HepG2 (cell line): Measurements from ENCODE around the gene GPS1. TPM values are rescaled to one million over a fixed set of nuclear protein-coding genes. Genes with fewer than 3 reads are reported as not detected.

ENCODE experiments used
- DNMT3B ChIP-seq: conservative IDR thresholded peaks from 2 replicates; pipeline ENCODE4 v1.6.1; 2016; ENCODE audit warnings: missing biosample characterization, control low read depth
- DPF2 ChIP-seq: sonication (generic); formaldehyde crosslinking; IDR thresholded peaks from 2 replicates; pipeline ENCODE4 v1.4.0; 2020; ENCODE audit warnings: mild to moderate bottlenecking, low read depth, missing genetic modification reagents, borderline replicate concordance
- EEA1 ChIP-seq: sonication (generic); formaldehyde crosslinking; IDR thresholded peaks from 2 replicates; pipeline ENCODE4 v1.5.1; 2020; ENCODE audit warnings: mild to moderate bottlenecking, missing genetic modification reagents, borderline replicate concordance
- EED ChIP-seq: sonication (generic); formaldehyde crosslinking; IDR thresholded peaks from 2 replicates; pipeline ENCODE4 v1.5.0; 2020; ENCODE audit warnings: mild to moderate bottlenecking, missing genetic modification reagents
- GFI1 ChIP-seq: sonication (generic); formaldehyde crosslinking; IDR thresholded peaks from 2 replicates; pipeline ENCODE4 v1.5.0; 2020; ENCODE audit warnings: missing genetic modification reagents, mild to moderate bottlenecking, borderline replicate concordance
- MBD4 ChIP-seq: IDR thresholded peaks from 2 replicates; pipeline ENCODE4 v1.6.1; 2012; ENCODE audit warnings: low read length, inconsistent platforms, borderline replicate concordance
- PRMT3 ChIP-seq: sonication (generic); formaldehyde crosslinking; IDR thresholded peaks from 2 replicates; pipeline ENCODE4 v1.8.1; 2022; ENCODE audit warnings: low read depth, mild to moderate bottlenecking, moderate library complexity, missing genetic modification reagents, borderline replicate concordance
- SCMH1 ChIP-seq: sonication (generic); formaldehyde crosslinking; IDR thresholded peaks from 2 replicates; pipeline ENCODE4 v1.9.0; 2021; ENCODE audit warnings: missing genetic modification reagents, mild to moderate bottlenecking, borderline replicate concordance
- SNAPC2 ChIP-seq: sonication (generic); formaldehyde crosslinking; IDR thresholded peaks from 2 replicates; pipeline ENCODE4 v1.8.1; 2022; ENCODE audit warnings: mild to moderate bottlenecking, missing genetic modification reagents
- TBX2 ChIP-seq: sonication (generic); formaldehyde crosslinking; IDR thresholded peaks from 2 replicates; pipeline ENCODE4 v1.5.0; 2020; ENCODE audit warnings: missing genetic modification reagents, mild to moderate bottlenecking, borderline replicate concordance
- TFAP4 ChIP-seq: sonication (generic); IDR thresholded peaks from 2 replicates; pipeline ENCODE4 v1.6.1; 2016; ENCODE audit warnings: low read depth, borderline replicate concordance
- ZHX2 ChIP-seq, 2 experiments: sonication (generic) in 1 of 2; formaldehyde crosslinking in 1 of 2; IDR thresholded peaks; 2 replicates each; pipeline versions ENCODE4 v1.6.1 to v1.9.0; 2014 to 2022; ENCODE audit warnings: antibody characterized with exemption in 1 of 2, borderline replicate concordance in 1 of 2, inconsistent platforms in 1 of 2, low read depth in 1 of 2, missing genetic modification reagents in 1 of 2
- ZNF749 ChIP-seq: sonication (generic); formaldehyde crosslinking; IDR thresholded peaks from 2 replicates; pipeline ENCODE4 v1.8.0; 2022; ENCODE audit warnings: mild to moderate bottlenecking, missing genetic modification reagents, moderate library complexity, borderline replicate concordance
- ZNF770 ChIP-seq: sonication (generic); formaldehyde crosslinking; IDR thresholded peaks from 2 replicates; pipeline ENCODE4 v1.5.0; 2020; ENCODE audit warnings: mild to moderate bottlenecking, missing genetic modification reagents
- ZNF784 ChIP-seq: sonication (generic); formaldehyde crosslinking; IDR thresholded peaks from 2 replicates; pipeline ENCODE4 v1.5.1; 2020; ENCODE audit warnings: missing genetic modification reagents, mild to moderate bottlenecking, borderline replicate concordance
- polyA plus RNA-seq, 8 experiments: library from polyadenylated mRNA; depleted of rRNA in 3 of 8; stranded (reverse) in 7 of 8; unstranded in 1 of 8; fragments of >200 nt; fragmentation: Illumina TruSeq in 4 of 8; extraction: Trizol in 4 of 8; gene quantifications; 2 replicates each; pipeline versions ENCODE4 v1.2.1 to v1.2.3, GENCODE V29; 2011 to 2016; ENCODE audit warnings: low read depth in 4 of 8, missing spikeins in 1 of 8, mixed read lengths in 1 of 8; ENCODE audit not compliant: insufficient read depth in 1 of 8
- total RNA-seq, 5 experiments: library from RNA; depleted of rRNA; stranded (reverse); fragments of >200 nt; fragmentation: Illumina TruSeq; extraction: Trizol; gene quantifications; 2 replicates each; pipeline ENCODE4 v1.2.3, GENCODE V29; 2016; ENCODE audit warnings: low read depth in 1 of 5
- TF ChIP-seq, protein P1 (sequence below): sonication (generic); formaldehyde crosslinking; IDR thresholded peaks from 2 replicates; pipeline ENCODE4 v1.4.0; 2020; ENCODE audit warnings: missing genetic modification reagents
- TF ChIP-seq, protein P2 (sequence below): sonication (generic); formaldehyde crosslinking; IDR thresholded peaks from 2 replicates; pipeline ENCODE4 v1.8.0; 2022; ENCODE audit warnings: mild to moderate bottlenecking, missing genetic modification reagents

GPS1 gene
- total and polyA plus RNA-seq, 2 of the 13 experiments (the other 11 are each of a cell fraction or from before 2014, with no cell fraction given): 124 to 128 TPM

- TF ChIP-seq ZHX2 (IDR thresholded peaks at IDR 0.05; ENCODE audit: low read depth) (no peak), ZHX2 (CRISPR knock-in tag; IDR thresholded peaks at IDR 0.05; ENCODE audit: borderline replicate concordance) (no peak), DPF2 (CRISPR knock-in tag) (no peak), SCMH1 (CRISPR knock-in tag) (no peak), ZNF770 (no peak), MBD4 (no peak), GFI1 (CRISPR knock-in tag) (no peak), ZNF784 (CRISPR knock-in tag) (no peak), TFAP4 (no peak), ZNF749 (CRISPR knock-in tag) (no peak), TBX2 (CRISPR knock-in tag) (peak; percentile 4; the same call in 1 of the 2 replicates), EEA1 (0 out of 2 replicates have a peak, but pooled peaks have one; percentile 12), EED (CRISPR knock-in tag) (0 out of 2 replicates have a peak, but pooled peaks have one; percentile 3), SNAPC2 (CRISPR knock-in tag) (no peak), PRMT3 (CRISPR knock-in tag) (no peak), DNMT3B (CRISPR knock-in tag) (no peak)
- TF ChIP-seq, protein P1, sequence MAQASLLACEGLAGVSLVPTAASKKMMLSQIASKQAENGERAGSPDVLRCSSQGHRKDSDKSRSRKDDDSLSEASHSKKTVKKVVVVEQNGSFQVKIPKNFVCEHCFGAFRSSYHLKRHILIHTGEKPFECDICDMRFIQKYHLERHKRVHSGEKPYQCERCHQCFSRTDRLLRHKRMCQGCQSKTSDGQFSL (CRISPR knock-in tag): 0 out of 2 replicates have a peak, but pooled peaks have one; percentile 14
- TF ChIP-seq, protein P2, sequence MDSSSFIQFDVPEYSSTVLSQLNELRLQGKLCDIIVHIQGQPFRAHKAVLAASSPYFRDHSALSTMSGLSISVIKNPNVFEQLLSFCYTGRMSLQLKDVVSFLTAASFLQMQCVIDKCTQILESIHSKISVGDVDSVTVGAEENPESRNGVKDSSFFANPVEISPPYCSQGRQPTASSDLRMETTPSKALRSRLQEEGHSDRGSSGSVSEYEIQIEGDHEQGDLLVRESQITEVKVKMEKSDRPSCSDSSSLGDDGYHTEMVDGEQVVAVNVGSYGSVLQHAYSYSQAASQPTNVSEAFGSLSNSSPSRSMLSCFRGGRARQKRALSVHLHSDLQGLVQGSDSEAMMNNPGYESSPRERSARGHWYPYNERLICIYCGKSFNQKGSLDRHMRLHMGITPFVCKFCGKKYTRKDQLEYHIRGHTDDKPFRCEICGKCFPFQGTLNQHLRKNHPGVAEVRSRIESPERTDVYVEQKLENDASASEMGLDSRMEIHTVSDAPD (CRISPR knock-in tag): no peak
Observed at GRCh38 chr17:82065193-82065637, 13.5 kb downstream of the GPS1 start (continued).
